Gastroesophageal sphincter (tissue), 4 donors: ENCODE measurements around the gene COBLL1. TPM values are rescaled to one million over a fixed set of nuclear protein-coding genes. Genes with fewer than 3 reads are reported as not detected.

Experiments used
- ATAC-seq: fragments of 150-250 bp; one replicate; pipeline ENCODE4 v1.9.1; 2016; ENCODE audit warnings: mild to moderate bottlenecking, moderate library complexity
- H3K27ac ChIP-seq, 4 donors: fragments of 200-600 bp; sonication (generic) in 3 of 4; 1 replicate in 3 of 4; 2 replicates in 1 of 4; pipeline ENCODE4 v1.5.1; 2016 to 2019
- H3K27me3 ChIP-seq: fragments of 200-600 bp; sonication (generic); one replicate; pipeline ENCODE4 v1.5.1; 2019
- H3K36me3 ChIP-seq, 2 donors: fragments of 200-600 bp; sonication (generic); one replicate each; pipeline ENCODE4 v1.5.1; 2019; ENCODE audit warnings: control low read depth in 1 of 2
- H3K4me1 ChIP-seq, 3 donors: fragments of 200-600 bp; sonication (generic); 1 replicate in 2 of 3; 2 replicates in 1 of 3; pipeline ENCODE4 v1.5.1; 2016 to 2019; ENCODE audit warnings: control low read depth in 2 of 3
- H3K4me3 ChIP-seq, 2 donors: fragments of 200-600 bp; sonication (generic); one replicate each; pipeline ENCODE4 v1.5.1; 2019; ENCODE audit warnings: mild to moderate bottlenecking in 1 of 2, moderate library complexity in 1 of 2
- H3K9me3 ChIP-seq, 3 donors: fragments of 200-600 bp; sonication (generic); one replicate each; pipeline ENCODE4 v1.5.1; 2017 to 2019; ENCODE audit warnings: control low read depth in 2 of 3
- CTCF ChIP-seq, 4 experiments: fragments of 200-600 bp in 2 of 4; fragments of 450-650 bp in 2 of 4; sonication (generic) in 1 of 4; IDR thresholded peaks; one replicate each; pipeline ENCODE4 v1.5.1; 2017 to 2019; ENCODE audit warnings: antibody characterized with exemption in 4 of 4, mild to moderate bottlenecking in 2 of 4, moderate library complexity in 2 of 4
- EP300 ChIP-seq: sonication (generic); formaldehyde crosslinking; IDR thresholded peaks from one replicate; pipeline ENCODE4 v1.6.1; 2017; ENCODE audit warnings: antibody characterized with exemption, mild to moderate bottlenecking
- POLR2A ChIP-seq, 2 donors: fragments of 450-650 bp; IDR thresholded peaks; one replicate each; pipeline ENCODE4 v1.6.1; 2017; ENCODE audit warnings: antibody characterized with exemption in 2 of 2, mild to moderate bottlenecking in 2 of 2, moderate library complexity in 1 of 2
- POLR2AphosphoS5 ChIP-seq: sonication (generic); formaldehyde crosslinking; IDR thresholded peaks from one replicate; pipeline ENCODE4 v1.6.1; 2017; ENCODE audit warnings: antibody characterized with exemption
- WGBS, 2 donors: methylation state at CpG; one replicate each; pipeline ENCODE4 v1.1.5; 2018; ENCODE audit warnings: low coverage in 1 of 2; 5-methylcytosine and 5-hydroxymethylcytosine counted together
- total RNA-seq, 4 donors: library from RNA; depleted of rRNA; stranded (reverse); fragments of >200 nt; gene quantifications; one replicate each; pipeline ENCODE4 v1.1.0, GENCODE V29; 2016

COBLL1 gene
- total RNA-seq, 4 donors from 2014 or later = 25.7 to 71.6 (median 56.6) TPM

- Histone ChIP-seq H3K36me3 (no peaks in the 10 kb centered on the region), H3K4me1 (peaks cover 0 to 14% (median 0%) of the 10 kb centered on the region in 3 donors), H3K27me3 (no peaks in the 10 kb centered on the region), H3K27ac (no peak overlapping the region), H3K4me3 (no peak overlapping the region), H3K9me3 (no peaks in the 10 kb centered on the region)
- ATAC-seq = no peak
- WGBS, 2 donors = 74 to 79% methylated on average over 4 of the region's 4 CpGs
- no peak for TF ChIP-seq POLR2A (IDR thresholded peaks at IDR 0.05)
- TF ChIP-seq POLR2AphosphoS5 = no peak
- TF ChIP-seq EP300 = no peak
- no peak for TF ChIP-seq CTCF (IDR thresholded peaks at IDR 0.05)
Measured at GRCh38 chr2:164847291-164847690, 5.7 kb upstream of the COBLL1 start.

- Histone ChIP-seq H3K4me1 (peaks cover 0 to 17% (median 0%) of the 10 kb centered on the region in 3 donors), H3K27ac (no peak overlapping the region), H3K9me3 (no peaks in the 10 kb centered on the region), H3K36me3 (no peaks in the 10 kb centered on the region), H3K27me3 (no peaks in the 10 kb centered on the region), H3K4me3 (no peak overlapping the region)
- ATAC-seq = no peak
- TF ChIP-seq POLR2AphosphoS5 (no peak), EP300 (no peak), CTCF (IDR thresholded peaks at IDR 0.05) (no peak), POLR2A (IDR thresholded peaks at IDR 0.05) (no peak)
- WGBS, 2 donors = 65 to 95% methylated on average over 2 of the region's 2 CpGs
Measured at GRCh38 chr2:164846276-164846675, 4.7 kb upstream of the COBLL1 start.

- no peaks in the 10 kb centered on the region for H3K27me3 ChIP-seq
Measured at GRCh38 chr2:164843346-164843911, 1.8 kb upstream of the COBLL1 start.

GRCh38 chr2:164842624-164842966 lies 972 bp upstream of the COBLL1 start:
- no peak for ATAC-seq
- 45 to 47% methylated on average over 8 of the region's 8 CpGs for WGBS, 2 donors
- peaks cover 0 to 31% (median 3%) of the 10 kb centered on the region in 3 donors for H3K4me1 ChIP-seq
- H3K27ac ChIP-seq = peak overlapping the region in 3 of 4 donors; percentile 91 to 98 (median 93)
- no peaks in the 10 kb centered on the region for H3K36me3 ChIP-seq
- H3K27me3 ChIP-seq = no peaks in the 10 kb centered on the region
- no peaks in the 10 kb centered on the region for H3K9me3 ChIP-seq
- peak overlapping the region in 1 of 2 donors; percentile 90 for H3K4me3 ChIP-seq
- TF ChIP-seq EP300 (no peak), POLR2A (IDR thresholded peaks at IDR 0.05) (no peak), POLR2AphosphoS5 (no peak)

More at GRCh38 chr2:164843346-164843911, 1.8 kb upstream of the COBLL1 start:
- TF ChIP-seq POLR2AphosphoS5 (no peak), POLR2A (IDR thresholded peaks at IDR 0.05) (no peak), CTCF (IDR thresholded peaks at IDR 0.05) (no peak), EP300 (no peak)
- H3K36me3 ChIP-seq = no peaks in the 10 kb centered on the region
- H3K9me3 ChIP-seq = no peaks in the 10 kb centered on the region
- peaks cover 0 to 28% (median 3%) of the 10 kb centered on the region in 3 donors for H3K4me1 ChIP-seq
- H3K4me3 ChIP-seq = no peak overlapping the region
- no peak overlapping the region for H3K27ac ChIP-seq
- ATAC-seq = no peak
- 80 to 91% methylated on average over 1 of the region's 1 CpG for WGBS, 2 donors

GRCh38 chr2:164840930-164841718 lies 499 bp downstream of the COBLL1 start:
- peak; percentile 89 for ATAC-seq
- Histone ChIP-seq H3K4me3 (peak overlapping the region; percentile 90 to 94), H3K9me3 (no peaks in the 10 kb centered on the region), H3K27ac (peak overlapping the region; percentile 91 to 98 (median 95)), H3K36me3 (no peaks in the 10 kb centered on the region), H3K27me3 (no peaks in the 10 kb centered on the region), H3K4me1 (peaks cover 0 to 42% (median 3%) of the 10 kb centered on the region in 3 donors)
- TF ChIP-seq POLR2AphosphoS5 = peak; percentile 5
- TF ChIP-seq POLR2A (IDR thresholded peaks at IDR 0.05) = peak; percentile 36 to 46
- TF ChIP-seq CTCF (IDR thresholded peaks at IDR 0.05) = peak in 3 of 4 experiments; percentile 28 to 51 (median 32)
- TF ChIP-seq EP300 = no peak
- 0% methylated on average over 7 of the region's 90 CpGs; no CpG with 5 or more reads in 1 of the 2 donors for WGBS, 2 donors
